Measurements from ENCODE around the gene RMRP. TPM values are rescaled to one million over a fixed set of nuclear protein-coding genes. Genes with fewer than 3 reads are reported as not detected.

Gene RMRP
- total and polyA plus RNA-seq, 2 of the 4 experiments (the other 2 are of a cell fraction), result 39.7 to 13,690 TPM

DNA sequence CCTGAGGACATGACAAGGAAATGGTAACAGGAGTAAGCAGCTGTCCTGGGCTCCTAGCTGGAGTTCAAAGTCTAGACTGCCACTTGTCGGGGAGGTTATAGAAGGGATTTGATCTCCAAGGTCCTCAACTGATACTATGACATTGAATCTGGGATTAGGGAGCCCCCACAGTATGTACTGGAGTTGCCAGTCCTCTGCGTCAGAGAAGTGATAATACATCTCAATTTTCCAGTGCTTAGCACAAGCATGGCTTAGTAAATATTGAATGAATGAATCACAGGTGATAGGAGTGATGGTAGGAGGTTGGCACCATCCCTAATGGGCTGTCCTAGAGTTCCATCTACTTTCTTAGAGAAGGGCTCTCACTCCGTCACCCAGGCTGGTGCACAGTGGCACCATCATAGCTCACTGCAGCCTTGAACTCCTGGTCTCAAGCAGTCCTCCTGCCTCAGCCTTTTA, 38.2 kb upstream of the RMRP start:
- no peak overlapping the region for H3K18ac ChIP-seq (ENCODE audit: low read depth, low read length)
- ATAC-seq (ENCODE audit: low read depth), result 0 out of 2 replicates have a peak, but pooled peaks have one; percentile 1
- no TSS peak for BruUV-seq (replicated peaks)
- H2AFZ ChIP-seq (replicated peaks; ENCODE audit: low read length, poor library complexity), result peak overlapping the region; percentile 38
- H4K91ac ChIP-seq (ENCODE audit: insufficient read depth, low read depth, low read length), result no peak overlapping the region; the same call in 1 of the 2 replicates
- peak overlapping the region in 1 of 2 experiments; percentile 38; a peak in 1 of 4 replicates for H4K8ac ChIP-seq (ENCODE audit: low read depth in 2 of 2, low read length in 2 of 2)
- peaks cover 22% of the 10 kb centered on the region for H4K20me1 ChIP-seq (ENCODE audit: insufficient read depth, low read length)
- 86% methylated on average over 1 of the region's 3 CpGs; no CpG with 5 or more reads in 1 of the 2 experiments for WGBS, 2 experiments (ENCODE audit: extremely low coverage in 2 of 2, insufficient read length in 1 of 2)
- H3K9ac ChIP-seq (ENCODE audit: low read depth, low read length), result no peak overlapping the region
- TF ChIP-seq, protein P1, sequence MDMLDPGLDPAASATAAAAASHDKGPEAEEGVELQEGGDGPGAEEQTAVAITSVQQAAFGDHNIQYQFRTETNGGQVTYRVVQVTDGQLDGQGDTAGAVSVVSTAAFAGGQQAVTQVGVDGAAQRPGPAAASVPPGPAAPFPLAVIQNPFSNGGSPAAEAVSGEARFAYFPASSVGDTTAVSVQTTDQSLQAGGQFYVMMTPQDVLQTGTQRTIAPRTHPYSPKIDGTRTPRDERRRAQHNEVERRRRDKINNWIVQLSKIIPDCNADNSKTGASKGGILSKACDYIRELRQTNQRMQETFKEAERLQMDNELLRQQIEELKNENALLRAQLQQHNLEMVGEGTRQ (IDR thresholded peaks at IDR 0.05; ENCODE audit: low read depth, low read length), result no peak
- no peak for TF ChIP-seq CHD1 (IDR thresholded peaks at IDR 0.05; ENCODE audit: low read depth, low read length)
- no peaks in the 10 kb centered on the region for H3K27me3 ChIP-seq (ENCODE audit: control insufficient read depth, insufficient read depth, low read length)
- H3K14ac ChIP-seq (replicated peaks; ENCODE audit: low read depth, low read length), result peak overlapping the region; percentile 10
- H3K4me3 ChIP-seq (ENCODE audit: insufficient read depth, low read depth, low read length), result no peak overlapping the region
- ChIA-PET POLR2A (ENCODE audit: unreplicated experiment) (interaction anchor here (0.7 to 1.7 kb wide), 3 partner anchors 8 to 32 kb away, joined by 3 to 10 read pairs (median 4); no protein-coding TSS in a partner anchor), CTCF (interaction anchor here (1.0 to 2.2 kb wide), 9 partner anchors 8 to 49 kb away, joined by 3 to 11 read pairs (median 6); partner anchors contain the start of genes CCDC107, CREB3, RMRP and TLN1)
- in situ Hi-C loops (cut with MboI; ENCODE audit: low sequenced_read_pairs), result no loop called here
- peak overlapping the region; percentile 31; the same call in 1 of the 2 replicates for H3K4ac ChIP-seq (ENCODE audit: low read depth, low read length)
- no peak overlapping the region for H2AK9ac ChIP-seq (replicated peaks; ENCODE audit: low read depth, low read length, poor library complexity)
- H2AK5ac ChIP-seq (ENCODE audit: low read depth, low read length), result no peak overlapping the region
- intact Hi-C loops (cut with micrococcal nuclease), result loop anchor here (1.0 kb wide), 1 partner anchor 31 kb away; no protein-coding TSS in a partner anchor
- H3K4me2 ChIP-seq (ENCODE audit: low read depth, low read length), result no peak overlapping the region
- peaks cover 52% of the 10 kb centered on the region for H3K36me3 ChIP-seq (ENCODE audit: control insufficient read depth, insufficient read depth, low read length)
- peak; percentile 22 for DNase-seq
- H3K79me1 ChIP-seq (ENCODE audit: low read depth in 1 of 2, low read length in 2 of 2), result peaks cover 10 to 53% of the 10 kb centered on the region in 2 experiments
- H2BK5ac ChIP-seq (ENCODE audit: low read depth, low read length, poor library complexity, severe bottlenecking), result peak overlapping the region; percentile 79
- no peak overlapping the region for H3K56ac ChIP-seq (ENCODE audit: extremely low read depth, insufficient read depth, low read length)
- peaks cover 10% of the 10 kb centered on the region for H3K9me1 ChIP-seq (ENCODE audit: insufficient read depth, low read length)
- peaks cover 9% of the 10 kb centered on the region for H3K4me1 ChIP-seq (ENCODE audit: control insufficient read depth, insufficient read depth, low read length)
- H2BK15ac ChIP-seq (ENCODE audit: low read depth, low read length), result no peak overlapping the region
- no peak overlapping the region for H2BK120ac ChIP-seq (ENCODE audit: low read depth, low read length)
- H4K5ac ChIP-seq (ENCODE audit: low read depth, low read length), result no peak overlapping the region; the same call in 1 of the 2 replicates
- peak overlapping the region; percentile 4; the same call in 1 of the 2 replicates for H3K27ac ChIP-seq (ENCODE audit: insufficient read depth, low read length)
- H3K9me3 ChIP-seq (ENCODE audit: control insufficient read depth, insufficient read depth, low read length), result no peaks in the 10 kb centered on the region
- 0 out of 2 replicates have a peak overlapping the region, but pooled peaks have one; percentile 20 for H2BK20ac ChIP-seq (ENCODE audit: low read depth, low read length)
- dilution Hi-C loops (cut with HindIII; ENCODE audit: low sequenced_read_pairs, unreplicated experiment), result no loop called here
- H3K23ac ChIP-seq (ENCODE audit: low read depth, low read length), result peak overlapping the region; percentile 29; the same call in 1 of the 2 replicates
